DMS53 treated with DMSO at 0.1 percent for 48 hours (cell line): ENCODE results near the gene GABRA5.
"Not testable (repeated sequence)": the region's sequence is repeated elsewhere in the genome, so short reads cannot be mapped to it uniquely, and the experiment has no call there.

Experiments used
- DNase-seq: peaks from one replicate; lab custom pipeline; 2025; ENCODE audit not compliant: unreplicated experiment; lab: John Stamatoyannopoulos, UW

GABRA5 gene

DNA sequence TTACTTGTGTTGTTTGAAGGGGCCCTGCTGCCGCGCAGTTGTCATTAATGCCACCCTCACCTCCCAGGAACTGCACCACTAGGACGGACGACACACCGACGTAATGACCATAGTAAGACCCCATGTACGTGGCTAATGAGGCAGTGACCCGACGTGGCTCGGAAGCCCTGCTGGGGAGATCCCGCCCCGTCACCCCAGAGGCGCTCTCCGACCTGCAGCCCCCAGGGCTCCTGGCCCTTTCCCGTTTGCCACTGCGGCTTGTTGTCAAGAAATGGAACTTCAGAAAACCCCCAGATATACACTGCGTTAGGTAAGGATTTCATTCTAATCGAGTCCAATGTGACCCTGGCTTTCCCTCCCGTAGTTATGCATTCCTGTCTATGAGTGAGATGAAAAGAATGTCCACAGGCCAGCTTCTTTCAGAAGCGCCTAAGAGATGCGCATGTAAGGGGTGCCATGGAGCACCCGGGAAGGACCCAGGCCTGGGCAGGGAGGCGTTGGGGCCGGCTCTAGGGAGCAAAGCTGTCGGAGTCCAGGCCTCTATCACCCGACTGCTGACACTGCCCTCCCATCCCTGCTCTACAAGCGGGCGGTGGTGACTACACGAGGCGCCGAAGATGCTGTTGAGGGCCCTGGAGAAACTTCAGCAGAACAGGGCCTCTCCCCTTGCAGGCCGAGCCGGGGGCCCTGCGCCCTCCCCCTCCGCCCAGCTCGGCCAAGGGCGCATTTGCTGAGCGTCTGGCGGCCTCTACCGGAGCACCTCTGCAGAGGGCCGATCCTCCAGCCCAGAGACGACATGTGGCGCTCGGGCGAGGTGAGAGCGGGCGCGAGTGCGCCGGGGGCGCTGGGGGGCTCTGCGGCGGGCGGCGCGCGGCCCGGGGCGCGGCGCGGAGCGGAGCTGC is at the start of gene GABRA5:
Gene GABRA5 (plus strand): TSS at position 765 of the 902 bp plus-strand sequence. CDS start 2,187 bp downstream, outside the sequence.
- DNase-seq: no peak

DNA sequence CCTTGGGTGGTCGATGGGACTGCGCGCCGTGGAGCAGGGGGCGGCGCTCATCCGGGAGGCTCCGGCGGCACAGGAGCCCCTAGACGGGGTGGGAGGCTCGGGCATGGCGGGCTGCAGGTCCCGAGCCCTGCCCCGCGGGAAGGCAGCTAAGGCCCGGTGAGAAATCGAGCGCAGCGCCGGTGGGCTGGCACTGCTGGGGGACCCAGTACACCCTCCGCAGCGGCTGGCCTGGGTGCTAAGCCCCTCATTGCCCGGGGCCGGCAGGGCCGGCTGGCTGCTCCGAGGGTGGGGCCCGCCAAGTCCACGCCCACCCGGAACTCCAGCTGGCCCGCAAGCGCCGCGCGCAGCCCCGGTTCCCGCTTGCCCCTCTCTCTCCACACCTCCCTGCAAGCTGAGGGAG is 35.7 kb upstream of the GABRA5 start:
- DNase-seq: not testable (repeated sequence)

DNA sequence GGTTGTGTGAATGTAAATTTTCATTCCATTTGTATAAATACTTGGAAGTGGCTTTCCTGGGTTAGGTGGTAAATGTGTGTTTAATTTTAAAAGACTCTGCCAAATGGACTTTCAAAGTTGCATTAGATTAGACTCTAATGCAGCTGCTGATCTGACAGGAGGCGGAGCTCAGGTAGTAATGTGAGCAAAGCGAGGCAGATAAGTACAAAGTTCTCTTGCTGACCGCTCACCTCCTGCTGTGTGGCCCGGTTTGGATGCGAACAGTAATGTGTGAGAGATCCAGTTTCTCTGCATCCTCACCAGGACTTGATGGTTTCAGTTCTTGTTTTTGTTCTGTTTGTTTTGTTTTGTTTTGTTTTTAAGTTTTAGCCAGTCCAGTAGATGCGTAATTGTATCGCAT is 34.9 kb upstream of the GABRA5 start:
- no peak for DNase-seq

DNA sequence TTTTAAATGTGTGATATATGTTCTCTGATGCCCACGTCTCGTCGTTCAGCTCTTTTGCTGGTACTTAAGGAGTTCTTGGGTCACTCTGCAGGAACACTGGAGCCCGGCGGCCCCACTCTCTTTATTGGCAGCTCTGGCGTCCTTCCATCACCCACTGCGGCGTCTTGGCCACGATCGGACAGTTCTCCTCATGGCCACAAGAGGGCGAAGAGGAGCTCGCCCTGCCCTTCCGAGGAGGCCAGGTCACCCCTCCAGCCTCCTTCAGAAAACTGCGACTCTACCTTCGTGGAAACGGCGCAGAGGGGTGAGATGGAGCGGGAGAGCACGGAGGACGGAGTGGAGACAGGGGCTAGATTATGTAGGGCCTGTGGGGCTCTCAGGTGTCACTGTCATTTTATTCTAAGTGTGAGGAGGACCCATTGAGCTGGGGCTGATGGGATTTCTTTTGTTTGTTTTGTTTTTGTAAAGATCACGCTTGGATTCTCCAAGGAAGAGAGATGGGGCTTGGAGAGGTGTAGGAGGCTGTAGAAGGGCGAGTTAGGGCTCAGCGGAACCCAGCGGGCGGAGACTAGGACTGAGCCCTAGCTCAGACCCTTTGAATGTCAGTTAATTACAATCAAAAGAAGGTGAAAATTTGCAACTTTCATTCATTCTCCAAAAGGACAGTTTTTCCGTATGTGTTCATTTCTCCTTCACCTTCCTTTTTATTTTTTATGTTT is 28.0 kb upstream of the GABRA5 start:
- no peak for DNase-seq

DNA sequence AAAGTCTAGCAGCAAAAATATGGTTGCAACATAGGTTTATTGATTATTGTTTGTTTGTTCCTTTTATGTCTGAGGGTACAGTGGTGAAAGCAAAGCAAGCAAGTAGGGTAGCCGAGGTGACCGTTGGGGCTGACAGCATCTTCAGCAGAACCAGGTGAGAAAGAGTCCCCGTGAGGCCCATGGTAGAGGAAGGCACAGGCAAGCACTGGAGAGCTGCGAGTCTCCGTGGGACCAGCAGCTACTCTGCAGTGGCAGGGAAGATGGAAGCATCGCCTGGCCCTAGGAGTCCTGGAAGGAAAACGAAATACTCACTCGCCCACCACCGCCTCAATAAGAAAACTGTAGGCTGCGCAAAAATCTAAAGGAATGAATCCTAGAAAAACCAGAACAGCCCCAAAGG is 25.3 kb upstream of the GABRA5 start:
- DNase-seq: no peak

DNA sequence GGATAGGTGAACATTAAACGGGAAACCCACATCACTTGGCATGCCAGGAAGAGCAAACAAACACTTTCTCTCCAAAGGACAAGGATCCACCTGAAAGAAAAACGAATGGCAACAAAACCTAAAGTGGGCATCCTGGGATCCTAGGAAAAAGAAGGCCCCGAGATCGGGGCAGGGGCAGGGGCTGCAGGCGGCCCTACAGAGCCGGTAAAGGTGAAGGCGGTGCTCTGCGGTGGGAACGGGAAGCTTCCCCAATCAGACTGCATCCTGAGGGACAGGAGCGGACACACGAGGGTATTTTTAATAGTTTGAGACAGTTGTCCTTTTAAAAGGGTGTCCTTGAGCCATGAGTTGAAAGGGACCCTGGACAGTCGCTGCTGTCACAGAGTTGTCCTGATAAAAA is 24.9 kb upstream of the GABRA5 start:
- DNase-seq: no peak

DNA sequence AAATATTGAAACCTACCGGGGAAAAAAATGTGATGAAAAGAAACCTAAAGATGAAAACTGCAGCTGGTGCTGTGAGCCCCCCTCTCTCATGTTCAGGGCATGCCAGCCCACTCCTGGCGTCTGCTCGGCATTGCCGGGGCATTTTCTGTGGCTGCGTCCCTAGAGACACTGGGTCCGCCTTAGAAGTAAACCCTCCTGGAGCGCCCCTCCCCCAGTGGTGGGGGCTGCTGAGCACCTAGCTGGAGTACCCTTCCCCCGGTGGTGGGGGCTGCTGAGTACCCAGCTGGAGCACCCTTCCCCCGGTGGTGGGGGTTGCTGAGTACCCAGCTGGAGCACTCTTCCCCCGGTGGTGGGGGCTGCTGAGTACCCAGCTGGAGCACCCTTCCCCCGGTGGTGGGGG is 24.5 kb upstream of the GABRA5 start:
- no peak for DNase-seq

DNA sequence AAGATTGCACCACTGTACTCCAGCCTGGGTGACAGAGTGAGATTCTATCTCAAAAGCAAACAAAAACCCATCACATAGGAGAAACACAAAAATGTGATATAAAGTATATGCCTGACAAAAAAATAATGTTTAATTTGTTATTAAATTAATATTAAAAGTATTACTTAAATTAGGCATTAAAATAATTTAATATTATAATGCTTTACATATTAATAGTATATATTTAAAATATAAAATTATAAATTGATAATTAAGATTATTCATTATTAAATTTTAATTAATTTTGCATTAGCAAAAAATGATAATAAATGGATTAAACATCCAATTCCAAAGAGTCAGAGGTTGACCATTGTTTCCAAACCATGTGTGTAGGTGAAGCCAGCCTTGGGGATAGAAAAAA is 22.0 kb upstream of the GABRA5 start:
- DNase-seq: no peak

DNA sequence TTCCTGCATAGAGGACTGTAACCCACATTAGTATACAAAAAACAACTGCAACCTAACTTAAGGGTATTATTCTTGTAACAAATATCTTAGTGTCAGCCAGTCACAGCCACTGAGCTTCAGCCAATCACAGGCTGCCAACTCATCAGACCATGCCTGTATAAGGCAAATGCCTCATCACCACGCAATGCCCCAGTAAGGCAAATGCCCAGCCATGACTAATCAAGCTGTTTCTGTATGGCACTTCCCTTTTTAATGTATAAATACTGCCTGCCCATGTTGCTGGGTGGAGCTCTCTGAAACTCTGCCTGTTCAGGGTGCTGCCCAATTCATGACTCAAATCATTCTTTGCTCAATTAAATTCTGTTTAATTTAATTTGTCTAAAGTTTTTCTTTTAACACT is 18.4 kb upstream of the GABRA5 start:
- DNase-seq: no peak

DNA sequence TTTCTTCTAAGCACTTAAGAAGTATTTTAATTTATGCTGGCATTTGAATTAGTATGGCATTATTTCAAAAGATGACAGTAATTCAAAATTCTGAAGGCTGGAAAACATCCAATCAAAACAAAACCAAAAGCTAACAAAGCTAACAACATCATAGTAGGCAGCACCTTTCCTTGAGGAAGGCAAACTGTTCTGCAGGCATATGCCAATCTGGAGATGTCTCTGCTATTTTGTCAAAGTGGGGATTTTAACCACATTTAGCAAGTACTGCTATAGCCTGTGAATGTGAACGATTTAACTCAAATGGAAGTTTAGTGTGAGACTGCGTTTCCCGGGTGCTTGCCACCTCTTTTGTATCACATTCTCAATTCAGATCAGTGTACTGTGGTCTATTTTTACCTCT is 16.7 kb upstream of the GABRA5 start:
- DNase-seq: no peak

DNA sequence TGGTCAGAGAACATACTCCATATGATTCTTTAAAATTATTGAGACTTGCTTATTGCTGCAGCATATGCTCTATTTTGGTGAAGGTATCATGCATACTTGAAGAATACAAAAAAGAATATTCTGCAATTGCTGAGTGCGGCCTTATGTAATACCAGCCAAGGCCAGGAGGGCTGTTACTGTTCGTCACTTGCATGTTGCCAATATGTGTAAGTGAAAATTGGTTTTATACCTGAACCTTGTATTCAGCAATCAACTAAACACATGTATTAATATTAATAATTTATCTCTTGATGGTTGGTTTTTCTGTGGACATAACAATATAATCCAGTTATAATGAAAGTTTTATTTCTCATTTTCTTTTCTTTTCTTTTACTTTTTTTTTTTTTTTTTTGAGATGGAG is 13.9 kb upstream of the GABRA5 start:
- DNase-seq: no peak

DNA sequence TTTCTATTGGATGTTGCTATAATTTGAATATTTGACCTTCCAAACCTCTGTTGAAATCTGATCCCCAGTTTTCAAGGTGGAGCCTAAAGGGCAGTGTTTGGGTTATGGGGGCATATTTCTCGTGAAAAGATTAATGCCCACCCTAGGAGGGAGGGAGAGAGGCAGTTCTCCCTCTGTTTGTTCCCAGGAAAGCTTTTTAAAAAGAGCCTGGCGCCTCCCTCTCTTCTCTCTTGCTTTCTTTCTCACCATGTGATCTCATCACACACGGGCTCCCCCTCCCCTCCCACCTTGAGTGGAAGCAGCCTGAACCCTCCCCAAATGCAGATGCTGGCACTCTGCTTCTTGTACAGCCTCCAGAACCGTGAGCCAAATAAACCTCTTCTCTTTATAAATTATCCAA is 12.4 kb upstream of the GABRA5 start:
- DNase-seq: no peak

DNA sequence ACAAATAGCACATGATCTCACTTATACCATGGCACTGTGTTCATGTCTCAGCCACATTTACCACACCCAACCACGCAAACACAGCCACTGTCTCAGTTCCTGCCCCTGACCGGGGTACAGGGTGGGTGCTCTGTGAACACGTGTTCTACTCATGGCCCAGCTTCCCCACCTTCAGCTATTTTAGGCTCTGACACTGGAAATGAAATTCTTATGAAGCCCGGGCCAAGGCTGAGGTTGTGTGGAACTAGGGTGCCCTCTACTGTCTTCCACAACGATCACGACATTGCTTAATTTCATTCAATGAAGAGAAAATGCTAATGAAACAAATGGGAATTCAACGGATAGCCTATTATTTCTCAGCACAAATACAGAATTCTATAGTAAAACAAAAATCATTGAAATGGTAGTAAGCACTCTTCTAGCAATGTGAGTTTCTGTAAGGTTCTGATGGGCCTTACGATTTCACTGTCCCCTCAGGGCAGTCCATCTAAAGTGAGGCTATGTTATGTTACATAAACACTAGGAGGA is 2.1 kb upstream of the GABRA5 start:
- no peak for DNase-seq

DNA sequence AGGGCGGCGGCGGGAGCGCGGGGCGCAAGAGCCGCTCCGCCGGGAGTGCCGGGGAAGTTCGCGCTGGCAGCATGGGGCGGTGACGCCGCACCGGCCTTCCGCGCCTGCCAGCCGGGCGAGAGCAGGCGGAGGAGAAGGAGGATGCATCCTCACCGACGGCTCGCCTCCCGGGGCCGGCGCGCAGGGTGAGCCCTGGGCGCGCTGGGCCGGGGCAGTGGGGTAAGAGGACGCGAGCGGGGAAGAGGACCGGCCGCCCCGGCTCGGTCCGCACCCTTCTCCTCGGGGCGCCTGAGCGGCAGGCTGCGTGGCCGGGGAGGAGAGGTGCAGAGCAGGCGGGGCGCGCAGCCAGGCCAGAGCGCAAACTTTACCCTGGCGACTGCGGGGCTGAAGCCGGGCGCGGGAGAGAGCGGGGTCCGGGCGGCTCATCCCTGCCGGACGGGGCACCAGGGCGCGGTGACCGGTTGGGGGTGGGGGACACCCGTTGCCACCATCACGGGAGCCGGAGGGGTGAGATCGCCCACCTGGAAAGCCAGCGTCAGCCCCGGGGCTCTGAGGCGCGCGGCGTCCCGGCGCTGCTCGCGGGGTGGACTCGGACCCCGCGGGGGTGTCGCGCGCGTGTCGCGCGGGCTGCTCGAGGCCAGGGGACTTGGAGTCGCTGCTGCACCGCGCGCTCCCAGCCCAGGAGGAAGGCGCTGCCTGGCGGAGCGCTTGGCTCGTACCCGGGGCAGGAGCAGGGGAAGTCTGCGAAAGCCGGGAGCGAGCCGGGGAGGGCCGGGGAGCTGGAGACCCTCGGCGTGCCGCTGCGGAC is 542 bp downstream of the GABRA5 start:
- no peak for DNase-seq

DNA sequence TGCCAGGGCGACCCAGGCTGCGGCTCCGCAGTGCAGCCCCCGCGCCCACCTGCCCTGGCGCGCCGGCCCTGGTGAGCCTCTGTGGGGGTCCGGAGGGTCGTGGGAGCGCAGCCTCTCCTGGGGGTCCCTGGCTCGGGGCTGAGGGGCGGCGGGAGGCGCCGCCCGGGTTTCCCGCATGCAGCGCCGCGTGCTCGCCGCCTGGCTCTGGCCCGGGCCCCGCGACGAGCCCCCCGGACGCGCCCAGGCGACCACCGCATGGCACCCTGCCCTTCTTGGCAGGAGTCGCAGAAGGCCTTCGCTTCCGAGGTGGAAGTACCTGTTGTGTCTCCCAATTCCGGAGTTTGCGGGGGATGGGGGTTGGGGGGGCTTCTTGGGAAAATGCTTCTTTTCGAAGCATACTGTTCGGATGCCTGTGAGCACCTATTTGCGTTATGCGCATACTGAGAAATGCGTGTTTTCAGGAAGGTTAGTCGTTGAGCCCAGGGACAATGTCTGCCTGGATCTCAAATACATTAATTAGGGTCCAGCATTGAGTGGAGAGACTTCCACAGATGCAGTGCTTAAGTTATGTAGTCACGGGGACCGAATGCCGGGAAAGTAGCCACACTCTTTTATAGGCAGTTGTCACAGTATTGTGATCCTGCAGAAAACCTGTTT is 1.3 kb downstream of the GABRA5 start:
- DNase-seq: no peak

DNA sequence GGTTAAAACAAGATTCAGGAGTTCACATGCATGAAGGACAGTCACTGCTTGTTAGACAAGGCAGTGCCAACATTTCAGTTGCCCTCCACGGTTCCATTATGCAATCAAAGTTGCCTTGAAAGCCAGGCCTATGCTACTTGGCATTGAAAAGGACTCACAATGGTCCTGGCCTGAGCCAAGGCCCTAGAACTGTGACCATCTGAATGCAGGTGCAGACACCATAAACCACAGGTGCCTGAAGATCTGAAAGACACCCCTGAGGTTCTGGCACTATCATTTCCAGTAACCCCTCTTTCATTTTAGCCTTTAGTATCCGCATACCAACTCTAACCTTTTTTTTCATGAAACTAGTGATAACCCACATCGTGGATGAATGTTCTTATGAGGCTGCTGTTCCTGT is 2.8 kb downstream of the GABRA5 start:
- no peak for DNase-seq

DNA sequence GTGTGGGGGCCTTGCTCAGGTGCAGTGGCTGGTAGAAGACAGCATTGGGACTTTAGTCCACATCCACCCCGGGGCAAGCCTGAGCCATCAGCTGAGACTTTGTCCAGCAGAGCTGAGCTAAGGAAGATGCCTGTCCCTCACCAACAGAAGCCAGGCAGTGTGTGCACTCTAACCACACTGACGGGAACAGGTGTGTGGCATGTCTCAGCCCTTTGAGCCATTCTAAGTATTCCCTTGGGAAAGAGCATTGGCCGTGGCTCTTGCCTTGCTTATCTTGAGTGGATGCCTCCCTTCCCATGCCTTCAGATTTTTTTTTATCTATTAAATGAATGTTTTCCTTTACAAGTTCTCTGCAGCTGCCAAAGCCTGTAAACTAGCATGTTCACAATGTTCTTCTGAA is 3.5 kb downstream of the GABRA5 start:
- no peak for DNase-seq

DNA sequence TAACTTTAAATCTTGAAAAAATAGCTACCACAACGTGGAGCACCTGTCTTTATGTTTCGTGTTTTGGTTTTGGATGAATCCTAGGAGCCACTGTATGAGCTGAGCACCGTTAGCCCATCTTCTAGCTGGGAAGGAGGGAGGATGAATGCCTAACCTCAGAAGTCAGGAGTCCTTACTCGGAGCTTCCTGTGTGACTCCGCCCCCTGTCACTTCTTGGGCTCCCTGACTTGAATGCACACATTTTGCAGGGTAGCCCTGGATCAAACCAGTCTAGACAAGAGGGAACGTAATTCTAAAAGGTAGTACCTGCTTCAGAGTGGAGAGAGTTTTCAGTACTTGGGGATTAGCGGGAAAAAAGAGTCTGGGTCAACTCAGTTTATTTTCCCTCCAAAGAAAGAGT is 5.3 kb downstream of the GABRA5 start:
- no peak for DNase-seq

DNA sequence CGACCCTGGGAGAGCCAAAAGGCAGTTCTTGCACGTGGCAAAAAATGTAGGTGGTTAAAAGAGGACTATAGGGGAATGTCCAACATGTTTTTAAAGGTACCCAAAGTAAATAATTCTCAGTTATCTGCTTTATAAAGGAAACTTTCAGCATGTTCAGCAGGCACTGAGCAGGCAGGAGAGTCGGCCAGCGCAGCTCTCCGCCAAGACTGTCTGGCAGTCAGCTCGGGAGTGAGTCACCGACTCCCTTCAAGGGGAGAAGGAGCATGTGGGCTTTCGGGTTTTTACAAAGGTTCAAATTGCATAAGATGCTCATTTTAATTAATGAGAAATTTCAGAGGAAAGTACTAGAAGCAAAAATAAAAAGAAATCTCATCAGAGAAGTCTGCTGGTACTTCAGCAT is 7.0 kb downstream of the GABRA5 start:
- DNase-seq: no peak

DNA sequence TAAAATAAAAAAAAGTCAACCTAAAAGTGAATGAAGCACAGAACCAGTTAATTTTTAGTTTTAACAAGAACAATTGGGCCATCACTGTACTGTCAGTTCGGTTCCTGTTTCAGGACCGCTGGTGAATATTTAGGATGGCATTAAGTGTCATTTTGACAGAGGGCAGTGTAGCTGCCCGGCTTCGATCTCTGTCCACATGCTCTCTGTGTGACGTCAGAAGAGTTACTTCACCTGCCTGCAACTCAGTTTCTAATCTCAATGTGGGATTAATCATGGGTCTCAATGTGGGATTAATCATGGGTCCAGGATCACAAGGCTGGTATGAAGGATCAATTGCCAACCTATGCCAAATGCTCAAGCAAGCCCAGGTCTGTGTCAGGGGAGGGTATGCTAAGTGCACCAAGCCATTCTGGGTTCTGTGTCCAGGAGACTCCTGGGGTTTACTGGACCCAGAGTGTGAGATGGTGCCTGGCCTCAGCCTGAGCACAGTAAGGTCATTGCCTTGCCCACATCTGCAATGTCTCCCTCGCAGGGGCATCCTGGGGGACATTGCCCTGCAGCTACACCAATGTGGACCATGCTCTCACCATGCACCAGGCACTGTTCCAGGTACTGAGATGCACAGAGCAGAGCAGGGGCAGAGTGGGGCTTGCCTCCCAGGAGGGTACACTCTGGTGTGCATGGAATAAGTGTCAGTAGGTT is 8.1 kb downstream of the GABRA5 start:
- no peak for DNase-seq
